DND-41 (cell line): ENCODE results near the gene VPS8.
"Not testable (repeated sequence)": the region's sequence is repeated elsewhere in the genome, so short reads cannot be mapped to it uniquely, and the experiment has no call there.

Source experiments
- EZH2 ChIP-seq: IDR thresholded peaks from 3 replicates; pipeline ENCODE4 v1.6.1; 2012; ENCODE audit warnings: borderline replicate concordance, low read depth, mild to moderate bottlenecking, moderate library complexity, low read length, inconsistent platforms; ENCODE audit not compliant: severe bottlenecking
- TF ChIP-seq, protein P1 (sequence below): IDR thresholded peaks from 2 replicates; pipeline ENCODE4 v1.5.1; 2012; ENCODE audit warnings: borderline replicate concordance, low read length, moderate library complexity, mild to moderate bottlenecking; ENCODE audit not compliant: poor library complexity, severe bottlenecking; ENCODE audit errors: extremely low read depth

DNA sequence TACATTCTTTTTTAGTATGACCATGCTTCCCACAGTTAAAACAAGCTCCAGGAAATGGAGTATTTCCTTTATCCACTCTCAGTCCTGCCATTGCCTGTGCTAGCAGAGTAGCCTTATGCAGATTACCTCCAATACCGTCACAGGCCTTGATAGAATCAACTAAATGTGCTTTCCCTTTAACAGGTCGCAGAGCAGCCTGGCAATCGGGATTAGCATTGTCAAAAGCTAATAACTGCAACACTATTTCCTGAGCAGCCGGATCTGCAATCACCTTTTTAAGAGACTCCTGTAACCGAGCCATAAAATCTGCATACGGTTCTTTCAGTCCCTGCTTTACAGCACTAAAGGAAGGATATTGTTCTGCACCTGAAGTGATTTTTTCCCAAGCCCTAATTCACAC is 206.0 kb downstream of the VPS8 start:
- TF ChIP-seq, protein P1, sequence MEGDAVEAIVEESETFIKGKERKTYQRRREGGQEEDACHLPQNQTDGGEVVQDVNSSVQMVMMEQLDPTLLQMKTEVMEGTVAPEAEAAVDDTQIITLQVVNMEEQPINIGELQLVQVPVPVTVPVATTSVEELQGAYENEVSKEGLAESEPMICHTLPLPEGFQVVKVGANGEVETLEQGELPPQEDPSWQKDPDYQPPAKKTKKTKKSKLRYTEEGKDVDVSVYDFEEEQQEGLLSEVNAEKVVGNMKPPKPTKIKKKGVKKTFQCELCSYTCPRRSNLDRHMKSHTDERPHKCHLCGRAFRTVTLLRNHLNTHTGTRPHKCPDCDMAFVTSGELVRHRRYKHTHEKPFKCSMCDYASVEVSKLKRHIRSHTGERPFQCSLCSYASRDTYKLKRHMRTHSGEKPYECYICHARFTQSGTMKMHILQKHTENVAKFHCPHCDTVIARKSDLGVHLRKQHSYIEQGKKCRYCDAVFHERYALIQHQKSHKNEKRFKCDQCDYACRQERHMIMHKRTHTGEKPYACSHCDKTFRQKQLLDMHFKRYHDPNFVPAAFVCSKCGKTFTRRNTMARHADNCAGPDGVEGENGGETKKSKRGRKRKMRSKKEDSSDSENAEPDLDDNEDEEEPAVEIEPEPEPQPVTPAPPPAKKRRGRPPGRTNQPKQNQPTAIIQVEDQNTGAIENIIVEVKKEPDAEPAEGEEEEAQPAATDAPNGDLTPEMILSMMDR, result not testable (repeated sequence)
- not testable (repeated sequence) for TF ChIP-seq EZH2
